SIG-M5 (cell line): Measurements from ENCODE around the gene ACSF3.

Experiments
- DNase-seq: peaks from one replicate; lab custom pipeline; 2025; lab: John Stamatoyannopoulos, UW

ACSF3 gene

DNA sequence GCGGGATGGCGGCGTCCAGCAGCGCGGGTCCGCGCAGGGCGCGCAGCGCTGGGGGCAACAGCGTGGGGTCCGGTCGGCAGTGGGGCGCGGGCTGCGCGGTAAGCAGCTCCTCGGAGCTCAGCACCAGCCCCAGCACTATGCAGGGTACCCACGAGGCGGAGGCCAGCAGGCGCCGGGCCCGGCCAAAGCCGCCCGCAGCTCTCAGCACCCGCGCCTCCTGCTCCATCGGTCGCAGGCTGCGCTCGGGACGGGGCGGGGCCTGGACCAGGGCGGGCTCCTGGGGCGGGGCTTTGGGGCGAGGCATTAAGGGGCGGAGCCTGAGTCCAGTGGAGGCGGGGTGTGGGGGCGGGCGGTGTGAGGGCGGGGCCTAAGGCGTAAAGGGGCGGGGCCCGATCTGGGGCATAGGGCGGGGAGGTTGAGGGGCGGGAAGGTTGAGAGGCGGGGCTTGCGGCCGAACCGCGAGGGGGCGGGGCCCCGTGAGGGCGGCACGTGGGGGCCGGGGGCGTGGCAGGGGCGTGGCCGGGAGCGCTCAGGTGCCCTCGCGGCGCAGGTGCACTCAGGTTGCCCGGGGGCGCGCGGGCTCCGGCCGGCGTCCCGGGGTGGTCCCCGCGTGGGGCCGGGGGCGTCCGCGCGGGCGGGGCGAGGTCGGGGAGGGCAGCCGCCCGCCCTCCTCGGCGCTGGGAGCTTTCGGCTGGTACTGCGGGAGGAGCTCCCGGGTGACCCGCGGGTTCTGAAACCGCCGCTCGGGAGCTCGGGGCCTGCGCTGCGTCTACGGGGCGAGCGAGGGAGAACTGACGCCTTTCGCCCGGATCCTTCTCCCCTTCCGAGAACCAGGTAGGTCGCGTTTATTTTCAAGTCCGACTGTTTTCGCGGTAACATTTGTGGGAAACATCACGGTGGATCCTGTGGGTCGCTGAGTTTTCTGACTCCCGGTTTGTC, 108.1 kb downstream of the ACSF3 start:
- DNase-seq, result no peak

DNA sequence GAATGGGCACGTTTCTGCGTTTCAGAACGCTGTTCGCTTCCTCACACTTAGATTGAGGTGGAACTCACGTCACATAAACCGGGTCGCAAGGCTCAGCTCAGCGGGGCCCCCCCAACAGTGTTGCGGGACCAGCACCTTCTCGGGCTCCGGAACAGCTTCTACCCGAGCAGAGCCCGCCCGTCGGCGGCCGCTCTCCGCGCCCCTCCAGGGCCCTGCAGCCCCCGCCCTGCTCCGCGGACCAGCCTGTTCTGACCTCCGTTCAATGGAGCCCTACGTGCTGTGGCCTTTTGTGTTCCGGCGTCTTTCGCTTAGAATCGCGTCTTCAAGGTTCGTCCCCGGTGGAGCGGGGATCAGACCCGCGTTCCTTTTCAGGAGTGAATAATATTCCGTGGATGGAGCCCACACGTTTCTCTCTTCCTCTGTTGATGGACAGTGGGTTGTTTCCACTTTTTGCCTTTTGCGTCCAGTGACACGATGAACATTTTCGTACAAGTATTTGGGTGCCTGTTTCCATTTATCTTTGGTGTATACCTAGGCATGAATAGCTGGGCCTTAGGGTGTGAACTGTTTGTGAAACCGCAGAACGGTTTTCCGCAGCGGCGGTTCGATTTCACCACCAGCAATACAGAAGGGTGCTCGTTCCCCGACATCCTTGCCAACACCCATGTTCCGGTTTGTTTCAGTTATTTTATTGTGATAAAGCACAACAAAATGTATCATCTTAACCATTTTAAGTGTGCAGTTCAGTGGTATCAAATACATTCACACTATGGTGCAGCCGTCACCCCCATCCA, 109.0 kb downstream of the ACSF3 start:
- no peak for DNase-seq
